SK-N-MC (cell line): ENCODE measurements around the gene LRRN4CL.

Experiments
- EZH2 ChIP-seq: fragments of 200-600 bp; sonication (generic); IDR thresholded peaks from one replicate; pipeline ENCODE4 v1.6.1; 2017; ENCODE audit warnings: antibody characterized with exemption
- FOXP2 ChIP-seq: optimal IDR thresholded peaks from 2 replicates; pipeline ENCODE3; 2011; ENCODE audit warnings: mild to moderate bottlenecking, moderate library complexity; ENCODE audit not compliant: insufficient read depth; ENCODE audit errors: extremely low read length, control extremely low read depth
- POLR2AphosphoS5 ChIP-seq: IDR thresholded peaks from 2 replicates; pipeline ENCODE4 v1.6.1; 2012; ENCODE audit warnings: mild to moderate bottlenecking, low read depth, low read length, borderline replicate concordance

DNA sequence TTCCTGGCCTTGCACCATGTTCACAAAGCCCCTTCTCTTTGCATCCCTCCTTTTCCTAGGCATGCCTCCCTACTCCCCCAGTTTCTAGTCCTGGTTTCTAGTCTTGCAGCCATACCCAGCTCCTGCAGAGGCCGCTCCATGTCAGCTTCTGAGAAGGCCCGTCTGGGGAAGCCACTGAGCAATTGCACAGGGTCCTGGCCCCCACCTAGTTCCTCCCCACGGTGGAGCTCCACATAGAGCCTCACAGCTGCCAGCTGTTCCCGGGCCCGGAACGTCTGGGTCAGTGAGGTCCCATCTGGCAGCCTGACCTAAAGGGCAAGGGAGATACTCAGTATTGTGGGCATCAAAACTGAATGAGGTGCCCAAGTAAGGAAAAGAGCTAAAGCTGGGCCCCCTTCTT is 12.6 kb downstream of the LRRN4CL start:
- TF ChIP-seq EZH2 (no peak), POLR2AphosphoS5 (no peak), FOXP2 (no peak)
